Heart left ventricle (tissue), 16 donors: ENCODE results near the gene FCHSD2. TPM values are rescaled to one million over a fixed set of nuclear protein-coding genes. Genes with fewer than 3 reads are reported as not detected.
"Not testable (repeated sequence)": the region's sequence is repeated elsewhere in the genome, so short reads cannot be mapped to it uniquely, and the experiment has no call there.

Source experiments
- ATAC-seq, 4 donors: fragments of 200-7000 bp; cut with Tn5 transposase; one replicate each; pipeline ENCODE4 v1.9.1; 2020 to 2022; ENCODE audit warnings: moderate library complexity in 4 of 4, mild to moderate bottlenecking in 3 of 4, moderate number of reproducible peaks in 1 of 4
- DNase-seq, 5 donors: peaks; one replicate each; pipeline ENCODE4 v3.0.0-alpha.2; 2020
- H3K27ac ChIP-seq, 12 donors: fragments of 200-600 bp; sonication (generic) in 4 of 12; one replicate each; pipeline versions ENCODE4 v1.5.0 to v1.8.0; 2016 to 2022; ENCODE audit warnings: mild to moderate bottlenecking in 2 of 12
- H3K27me3 ChIP-seq, 9 donors: fragments of 200-600 bp; sonication (generic) in 2 of 9; one replicate each; pipeline versions ENCODE4 v1.5.1 to v1.8.0; 2016 to 2022; ENCODE audit warnings: mild to moderate bottlenecking in 3 of 9
- H3K36me3 ChIP-seq, 9 donors: fragments of 200-600 bp; sonication (generic) in 2 of 9; one replicate each; pipeline versions ENCODE4 v1.5.0 to v1.8.0; 2018 to 2022; ENCODE audit warnings: mild to moderate bottlenecking in 2 of 9
- H3K4me1 ChIP-seq, 12 donors: fragments of 200-600 bp; sonication (generic) in 4 of 12; one replicate each; pipeline versions ENCODE4 v1.5.0 to v1.8.0; 2016 to 2022; ENCODE audit warnings: mild to moderate bottlenecking in 3 of 12
- H3K4me3 ChIP-seq, 12 donors: fragments of 200-600 bp; sonication (generic) in 4 of 12; one replicate each; pipeline versions ENCODE4 v1.5.0 to v1.8.0; 2017 to 2022; ENCODE audit warnings: mild to moderate bottlenecking in 9 of 12, moderate library complexity in 4 of 12
- H3K9me3 ChIP-seq, 12 donors: fragments of 200-600 bp; sonication (generic) in 4 of 12; one replicate each; pipeline versions ENCODE4 v1.5.0 to v1.8.0; 2016 to 2022; ENCODE audit warnings: mild to moderate bottlenecking in 1 of 12
- POLR2A ChIP-seq, 2 donors: fragments of 450-650 bp; IDR thresholded peaks; one replicate each; pipeline ENCODE4 v1.6.1; 2017; ENCODE audit warnings: antibody characterized with exemption in 2 of 2, mild to moderate bottlenecking in 2 of 2, moderate library complexity in 2 of 2
- WGBS, 4 donors: extraction: QIAGEN DNeasy Blood & Tissue Kit in 2 of 4; methylation state at CpG; one replicate each; pipeline versions ENCODE4 v1.1.5 to v1.1.7; 2013 to 2018; 5-methylcytosine and 5-hydroxymethylcytosine counted together
- intact Hi-C, 10 donors: fragments of 100-400 bp; cut with DNase I; formaldehyde crosslinking; loops; one replicate each; pipeline versions ENCODE4 v1.11.1 to v1.14.2; 2022
- polyA plus RNA-seq, 2 donors: library from polyadenylated mRNA; stranded (reverse); fragments of 200-250 nt; gene quantifications; one replicate each; pipeline ENCODE4 v1.2.3, GENCODE V29; 2013
- total RNA-seq, 9 donors: library from RNA; depleted of rRNA in 2 of 9; stranded (reverse); fragments of >200 nt in 2 of 9; fragmentation: NEBNext Ultra II Directional in 3 of 9; extraction: Animal tissue kit (Norgen Biotek cat#: 25700) in 3 of 9; gene quantifications; one replicate each; pipeline versions ENCODE4 v1.1.0 to v1.2.4, GENCODE V29; 2016 to 2023
- TF ChIP-seq, protein P1 (sequence below), 12 donors: fragments of 200-600 bp; sonication (generic) in 4 of 12; IDR thresholded peaks; one replicate each; pipeline versions ENCODE4 v1.5.0 to v1.8.0; 2018 to 2022; ENCODE audit warnings: antibody characterized with exemption in 12 of 12, mild to moderate bottlenecking in 5 of 12
- donor health status: ischemic (EF 13 %, LVEDD 7.1; RV severe dilation, severe dysfunction).
- donor health status: healthy with polysubstance abuse.
- donor health status: DM: no; HTN: yes; CAD: no.
- donor health status: DM: no; HTN: no; CAD: no.
- donor health status: ischemic (EF 25% LVEDD 6.9; RV normal size, moderate dysfunction).
- donor health status: ischemic (EF 25% LVEDD 5.7; RV mildly dilated, moderate dysfunction).
- donor health status: healthy.
- donor health status: DM: yes; HTN: yes; CAD: no.
- donor health status: ischemic (EF 35%, LVEDD 5.7; RV mildly dilated, moderate dysfunction).
- donor health status: nonischemic (EF 11% LVEDD 7.7; RV severe dilation, severe dysfunction).
- donor health status: DM: yes; HTN: yes; CAD: no.
- donor health status: PGD.
- donor health status: ischemic (EF 29% LVEDD 5.4; RV normal size, mild dysfunction).
- donor health status: nonischemic (EF 23%, LVEDD 6.1; RV moderate dilation, normal function).

Gene FCHSD2
- total and polyA plus RNA-seq, 11 donors: 9.9 to 61.1 (median 39.0) TPM

DNA sequence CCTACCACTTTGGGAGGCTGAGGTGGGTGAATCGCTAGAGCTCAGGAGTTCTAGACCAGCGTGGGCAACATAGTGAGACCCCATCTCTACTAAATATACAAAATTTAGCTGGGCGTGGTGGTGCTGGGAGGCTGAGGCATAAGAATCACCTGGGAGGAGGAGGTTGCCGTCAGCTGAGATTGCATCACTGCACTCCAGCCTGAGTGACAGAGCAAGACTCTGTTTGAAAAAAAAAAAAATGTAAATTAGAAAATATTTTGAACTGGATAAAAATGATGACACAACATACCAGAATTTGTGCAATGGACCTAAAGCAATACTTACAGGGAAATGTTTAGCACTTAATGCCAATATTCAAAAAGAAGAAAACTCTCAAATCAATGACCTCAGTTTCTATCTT, 281.5 kb downstream of the FCHSD2 start:
- whole genome bisulfite sequencing, 4 donors: 90 to 97% (median 96%) methylated on average over 4 of the region's 4 CpGs
- Histone ChIP-seq H3K9me3 (no peaks in the 10 kb centered on the region), H3K4me1 (peaks cover 3 to 55% (median 45%) of the 10 kb centered on the region in 12 donors), H3K27me3 (no peaks in the 10 kb centered on the region), H3K27ac (no peak overlapping the region), H3K4me3 (no peak overlapping the region), H3K36me3 (peaks cover 0 to 19% (median 0%) of the 10 kb centered on the region in 9 donors)
- ATAC-seq (no peak), DNase-seq (no peak)
- TF ChIP-seq, protein P1, sequence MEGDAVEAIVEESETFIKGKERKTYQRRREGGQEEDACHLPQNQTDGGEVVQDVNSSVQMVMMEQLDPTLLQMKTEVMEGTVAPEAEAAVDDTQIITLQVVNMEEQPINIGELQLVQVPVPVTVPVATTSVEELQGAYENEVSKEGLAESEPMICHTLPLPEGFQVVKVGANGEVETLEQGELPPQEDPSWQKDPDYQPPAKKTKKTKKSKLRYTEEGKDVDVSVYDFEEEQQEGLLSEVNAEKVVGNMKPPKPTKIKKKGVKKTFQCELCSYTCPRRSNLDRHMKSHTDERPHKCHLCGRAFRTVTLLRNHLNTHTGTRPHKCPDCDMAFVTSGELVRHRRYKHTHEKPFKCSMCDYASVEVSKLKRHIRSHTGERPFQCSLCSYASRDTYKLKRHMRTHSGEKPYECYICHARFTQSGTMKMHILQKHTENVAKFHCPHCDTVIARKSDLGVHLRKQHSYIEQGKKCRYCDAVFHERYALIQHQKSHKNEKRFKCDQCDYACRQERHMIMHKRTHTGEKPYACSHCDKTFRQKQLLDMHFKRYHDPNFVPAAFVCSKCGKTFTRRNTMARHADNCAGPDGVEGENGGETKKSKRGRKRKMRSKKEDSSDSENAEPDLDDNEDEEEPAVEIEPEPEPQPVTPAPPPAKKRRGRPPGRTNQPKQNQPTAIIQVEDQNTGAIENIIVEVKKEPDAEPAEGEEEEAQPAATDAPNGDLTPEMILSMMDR (IDR thresholded peaks at IDR 0.05): no peak
- TF ChIP-seq POLR2A (IDR thresholded peaks at IDR 0.05): no peak
- intact Hi-C loops: loop anchor here in 1 of 10 donors (5.0 kb wide), 1 partner anchor 282 kb away; the partner anchor contains the start of gene FCHSD2

DNA sequence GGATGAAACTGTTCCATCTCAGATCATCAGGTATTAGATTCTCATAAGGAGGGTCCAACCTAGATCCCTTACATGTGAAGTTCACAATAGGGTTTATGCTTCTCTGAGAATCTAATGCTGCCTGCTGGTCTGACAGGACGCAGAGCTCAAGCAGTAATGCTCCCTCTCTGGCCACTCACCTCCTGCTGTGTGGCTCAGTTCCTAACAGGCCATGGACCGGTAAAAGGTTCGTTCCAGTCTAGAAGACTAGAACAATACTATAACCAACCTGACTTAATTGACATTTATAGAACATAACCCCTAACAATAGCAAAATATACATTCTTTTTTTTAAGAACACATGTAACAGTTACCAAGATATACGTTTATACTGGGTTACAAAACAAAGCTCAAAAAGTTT, 282.1 kb downstream of the FCHSD2 start:
- Histone ChIP-seq H3K27ac (peak overlapping the region in 1 of 12 donors; percentile 5), H3K4me1 (peaks cover 3 to 52% (median 39%) of the 10 kb centered on the region in 12 donors), H3K9me3 (no peaks in the 10 kb centered on the region), H3K36me3 (peaks cover 0 to 19% (median 0%) of the 10 kb centered on the region in 9 donors), H3K4me3 (no peak overlapping the region), H3K27me3 (no peaks in the 10 kb centered on the region)
- 95 to 99% (median 97%) methylated on average over 4 of the region's 4 CpGs for WGBS, 4 donors
- no peak for ATAC-seq
- TF ChIP-seq, protein P1 (IDR thresholded peaks at IDR 0.05): no peak
- no peak for TF ChIP-seq POLR2A (IDR thresholded peaks at IDR 0.05)
- DNase-seq: no peak
- intact Hi-C loops: loop anchor here in 1 of 10 donors (5.0 kb wide), 1 partner anchor 282 kb away; the partner anchor contains the start of gene FCHSD2

DNA sequence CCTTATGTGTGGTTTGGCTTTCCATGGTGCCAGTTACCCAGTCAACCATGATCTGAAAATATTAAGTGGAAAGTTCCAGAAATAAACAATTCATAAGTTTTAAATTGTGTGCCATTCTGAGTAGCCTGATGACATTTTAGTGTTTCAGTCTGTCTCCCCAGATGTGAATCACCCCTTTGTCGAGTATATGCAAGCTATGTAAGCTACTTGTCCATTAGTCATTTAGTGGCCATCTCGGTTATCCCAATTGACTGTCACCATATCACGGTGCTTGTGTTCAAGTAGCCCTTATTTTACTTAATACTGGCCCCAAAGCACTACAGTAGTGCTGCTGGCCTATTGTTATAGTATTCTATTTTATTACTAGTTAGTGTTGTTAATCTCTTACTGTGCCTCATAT, 283.0 kb downstream of the FCHSD2 start:
- WGBS, 4 donors: 79 to 93% (median 82%) methylated on average over 3 of the region's 3 CpGs
- ATAC-seq: no peak
- intact Hi-C loops: loop anchor here in 1 of 10 donors (5.0 kb wide), 1 partner anchor 313 kb away; no protein-coding TSS in a partner anchor
- Histone ChIP-seq H3K4me3 (no peak overlapping the region), H3K4me1 (peaks cover 0 to 43% (median 31%) of the 10 kb centered on the region in 12 donors), H3K9me3 (no peaks in the 10 kb centered on the region), H3K27ac (peak overlapping the region in 1 of 12 donors; percentile 8), H3K27me3 (no peaks in the 10 kb centered on the region), H3K36me3 (peaks cover 0 to 19% (median 0%) of the 10 kb centered on the region in 9 donors)
- DNase-seq: no peak
- TF ChIP-seq, protein P1 (IDR thresholded peaks at IDR 0.05): no peak
- no peak for TF ChIP-seq POLR2A (IDR thresholded peaks at IDR 0.05)

DNA sequence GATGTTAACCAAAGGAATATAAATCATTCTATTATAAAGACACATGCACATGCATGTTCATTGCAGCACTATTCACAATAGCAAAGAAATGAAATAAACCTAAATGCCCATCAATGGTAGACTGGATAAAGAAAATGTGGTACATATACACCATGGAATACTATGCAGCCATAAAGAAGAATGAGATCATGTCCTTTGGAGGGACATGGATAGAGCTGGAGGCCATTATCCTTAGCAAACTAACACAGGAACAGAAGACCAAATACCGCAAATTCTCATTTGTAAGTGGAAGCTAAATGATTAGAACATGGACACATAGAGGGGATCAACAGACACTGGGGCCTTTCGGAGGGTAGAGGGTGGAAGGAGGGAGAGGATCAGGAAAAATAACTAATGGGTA, 283.9 kb downstream of the FCHSD2 start:
- ATAC-seq, H3K27me3 ChIP-seq, DNase-seq, H3K4me3 ChIP-seq, H3K9me3 ChIP-seq: not testable (repeated sequence)
- whole genome bisulfite sequencing, 4 donors: 96 to 98% (median 97%) methylated on average over 2 of the region's 2 CpGs
- peaks cover 0 to 38% (median 26%) of the 10 kb centered on the region in 12 donors for H3K4me1 ChIP-seq
- intact Hi-C loops: loop anchor here in 1 of 10 donors (5.0 kb wide), 1 partner anchor 314 kb away; no protein-coding TSS in a partner anchor
- H3K36me3 ChIP-seq: peaks cover 0 to 19% (median 0%) of the 10 kb centered on the region in 9 donors
- H3K27ac ChIP-seq: peak overlapping the region in 1 of 12 donors; percentile 73
